Measurements from ENCODE around the gene AAMDC. TPM values are rescaled to one million over a fixed set of nuclear protein-coding genes. Genes with fewer than 3 reads are reported as not detected.

Gene AAMDC
- total and polyA plus RNA-seq, 2 donors (not counting 1 experiment from before 2014, with no cell fraction given): 1.9 to 7.5 TPM

GRCh38 chr11:77778118-77778517 lies 42.8 kb upstream of the AAMDC start:
- ATAC-seq (ENCODE audit: low read depth) (no peak), DNase-seq (no peak)
- no peaks in the 10 kb centered on the region for H3K9me3 ChIP-seq (ENCODE audit: control extremely low read depth in 1 of 3, control insufficient read depth in 2 of 3, insufficient read depth in 1 of 3, low read length in 2 of 3)
- Mint-ChIP-seq H3K4me1 (peaks cover 38% of the 10 kb centered on the region), H3K27ac (no peak overlapping the region), H3K4me3 (no peak overlapping the region), H3K9me3 (ENCODE audit: insufficient read depth) (no peaks in the 10 kb centered on the region), H3K27me3 (no peaks in the 10 kb centered on the region)
- intact Hi-C loops (cut with micrococcal nuclease): no loop called here
- H3K4me2 ChIP-seq (replicated peaks; ENCODE audit: low read depth, low read length, poor library complexity, severe bottlenecking): no peak overlapping the region
- no peak overlapping the region for H3K9ac ChIP-seq (ENCODE audit: low read length)
- TF ChIP-seq CTCF (IDR thresholded peaks at IDR 0.05): no peak
- TF ChIP-seq EZH2 (IDR thresholded peaks at IDR 0.05; ENCODE audit: borderline replicate concordance, insufficient read depth, low read depth, low read length, poor library complexity, severe bottlenecking): no peak
- WGBS (ENCODE audit: insufficient coverage): no CpG with 5 or more reads among the region's 1 CpG
- H3K4me3 ChIP-seq (ENCODE audit: control extremely low read depth in 1 of 5, extremely low read depth in 1 of 5, insufficient read depth in 1 of 5, low read depth in 2 of 5, low read length in 4 of 5): no peak overlapping the region
- peaks cover 0 to 7% of the 10 kb centered on the region in 2 donors for H3K4me1 ChIP-seq (ENCODE audit: control insufficient read depth in 2 of 2, insufficient read depth in 2 of 2, low read length in 2 of 2)
- peaks cover 4 to 9% of the 10 kb centered on the region in 2 experiments for H3K36me3 ChIP-seq (replicated peaks in 1 of 2; ENCODE audit: control extremely low read depth in 1 of 2, control insufficient read depth in 1 of 2, extremely low read depth in 1 of 2, insufficient read depth in 2 of 2, low read length in 1 of 2)
- CTCF ChIA-PET: interaction anchor here (0.9 kb wide), 1 partner anchor 268 kb away, joined by 3 read pairs; no protein-coding TSS in a partner anchor
- POLR2A ChIA-PET: no interaction called here
- peaks cover 92% of the 10 kb centered on the region for H3K79me2 ChIP-seq (ENCODE audit: control insufficient read depth, insufficient read depth, low read length)
- H3K27me3 ChIP-seq (replicated peaks in 1 of 4; ENCODE audit: control extremely low read depth in 1 of 4, control insufficient read depth in 3 of 4, insufficient read depth in 4 of 4, low read length in 3 of 4): no peaks in the 10 kb centered on the region
- peaks cover 85% of the 10 kb centered on the region for H4K20me1 ChIP-seq (ENCODE audit: control insufficient read depth, insufficient read depth, low read length, poor library complexity, severe bottlenecking)
- H2AFZ ChIP-seq (ENCODE audit: insufficient read depth, low read depth, low read length, poor library complexity, severe bottlenecking): no peak overlapping the region
- no peak overlapping the region for H3K27ac ChIP-seq (ENCODE audit: low read length in 2 of 2)

GRCh38 chr11:77778549-77778948 lies 42.4 kb upstream of the AAMDC start:
- no peak for ATAC-seq (ENCODE audit: low read depth)
- peaks cover 4 to 9% of the 10 kb centered on the region in 2 experiments for H3K36me3 ChIP-seq (replicated peaks in 1 of 2; ENCODE audit: control extremely low read depth in 1 of 2, control insufficient read depth in 1 of 2, extremely low read depth in 1 of 2, insufficient read depth in 2 of 2, low read length in 1 of 2)
- H3K4me3 ChIP-seq (ENCODE audit: control extremely low read depth in 1 of 5, extremely low read depth in 1 of 5, insufficient read depth in 1 of 5, low read depth in 2 of 5, low read length in 4 of 5): no peak overlapping the region
- intact Hi-C loops (cut with micrococcal nuclease): no loop called here
- Mint-ChIP-seq H3K9me3 (ENCODE audit: insufficient read depth) (no peaks in the 10 kb centered on the region), H3K4me1 (peaks cover 38% of the 10 kb centered on the region), H3K27ac (no peak overlapping the region), H3K4me3 (no peak overlapping the region), H3K27me3 (no peaks in the 10 kb centered on the region)
- CTCF ChIA-PET: no interaction called here
- no peak overlapping the region for H3K9ac ChIP-seq (ENCODE audit: low read length)
- H3K27me3 ChIP-seq (replicated peaks in 1 of 4; ENCODE audit: control extremely low read depth in 1 of 4, control insufficient read depth in 3 of 4, insufficient read depth in 4 of 4, low read length in 3 of 4): no peaks in the 10 kb centered on the region
- peaks cover 87% of the 10 kb centered on the region for H4K20me1 ChIP-seq (ENCODE audit: control insufficient read depth, insufficient read depth, low read length, poor library complexity, severe bottlenecking)
- TF ChIP-seq EZH2 (IDR thresholded peaks at IDR 0.05; ENCODE audit: borderline replicate concordance, insufficient read depth, low read depth, low read length, poor library complexity, severe bottlenecking) (no peak), CTCF (IDR thresholded peaks at IDR 0.05) (no peak)
- H3K79me2 ChIP-seq (ENCODE audit: control insufficient read depth, insufficient read depth, low read length): peaks cover 92% of the 10 kb centered on the region
- H3K27ac ChIP-seq (ENCODE audit: low read length in 2 of 2): no peak overlapping the region
- no peak overlapping the region for H2AFZ ChIP-seq (ENCODE audit: insufficient read depth, low read depth, low read length, poor library complexity, severe bottlenecking)
- POLR2A ChIA-PET: no interaction called here
- WGBS (ENCODE audit: insufficient coverage): 56% methylated on average over 1 of the region's 1 CpG
- no peaks in the 10 kb centered on the region for H3K9me3 ChIP-seq (ENCODE audit: control extremely low read depth in 1 of 3, control insufficient read depth in 2 of 3, insufficient read depth in 1 of 3, low read length in 2 of 3)
- peaks cover 4 to 11% of the 10 kb centered on the region in 2 donors for H3K4me1 ChIP-seq (ENCODE audit: control insufficient read depth in 2 of 2, insufficient read depth in 2 of 2, low read length in 2 of 2)
- DNase-seq: no peak
- H3K4me2 ChIP-seq (replicated peaks; ENCODE audit: low read depth, low read length, poor library complexity, severe bottlenecking): no peak overlapping the region
